HFFc6 (cell line): Measurements from ENCODE around the gene DNAJB4. TPM values are rescaled to one million over a fixed set of nuclear protein-coding genes. Genes with fewer than 3 reads are reported as not detected.
"Not testable (repeated sequence)": the region's sequence is repeated elsewhere in the genome, so short reads cannot be mapped to it uniquely, and the experiment has no call there.

Source experiments
- DNase-seq: peaks from one replicate; pipeline ENCODE4 v3.0.0-alpha.2; 2018
- H3K27ac Mint-ChIP-seq: 2 replicates; pipeline ENCODE4 v1.8.0; 2020; ENCODE audit warnings: mild to moderate bottlenecking, mixed read lengths
- H3K27me3 Mint-ChIP-seq: 2 replicates; pipeline ENCODE4 v1.8.0; 2021; ENCODE audit warnings: mild to moderate bottlenecking, moderate library complexity, mixed read lengths; ENCODE audit not compliant: insufficient read depth
- H3K36me3 Mint-ChIP-seq: 2 replicates; pipeline ENCODE4 v1.8.0; 2021; ENCODE audit warnings: low read depth, mixed read lengths
- H3K4me1 Mint-ChIP-seq: 2 replicates; pipeline ENCODE4 v1.8.0; 2020; ENCODE audit warnings: low read depth, mixed read lengths
- H3K4me3 Mint-ChIP-seq: 2 replicates; pipeline ENCODE4 v1.8.0; 2020; ENCODE audit warnings: mild to moderate bottlenecking, moderate library complexity, mixed read lengths
- H3K9me3 Mint-ChIP-seq: 2 replicates; pipeline ENCODE4 v1.8.0; 2020; ENCODE audit warnings: mild to moderate bottlenecking, mixed read lengths
- total RNA-seq, 6 experiments: library from RNA; stranded (reverse); fragmentation: NEBNext Ultra II Directional; extraction: Animal tissue kit (Norgen Biotek cat#: 25700); gene quantifications; 2 replicates in 1 of 6; 3 replicates in 5 of 6; pipeline ENCODE4 v1.2.3, GENCODE V29; 2021
- TF ChIP-seq, protein P1 (sequence below): fragments of 200-600 bp; sonication (generic); IDR thresholded peaks from 2 replicates; pipeline ENCODE4 v1.5.0; 2021; ENCODE audit warnings: antibody characterized with exemption, mild to moderate bottlenecking

Gene DNAJB4
- total RNA-seq, 6 experiments from 2014 or later: 89.6 to 245 (median 99.0) TPM

DNA sequence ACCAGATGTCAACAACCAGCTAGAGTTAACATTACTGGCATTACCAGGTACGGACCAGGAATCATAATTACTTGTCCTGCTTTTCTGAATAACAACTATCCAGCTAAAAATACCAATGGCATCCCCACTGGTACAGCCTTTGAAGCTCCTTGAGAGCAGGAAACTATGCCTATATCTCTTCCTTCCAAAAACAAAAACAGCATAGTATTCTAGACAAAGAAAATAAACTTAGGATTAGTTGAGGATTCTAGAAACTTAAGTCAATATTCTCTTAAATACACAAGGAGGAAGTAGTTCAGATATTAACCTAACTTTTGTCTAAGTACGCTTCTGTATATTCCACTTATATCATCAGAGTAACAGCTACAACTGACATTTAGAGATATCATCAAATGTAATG lies 28.8 kb upstream of the DNAJB4 start:
- 0 out of 2 replicates have a peak, but pooled peaks cover 7% of the 10 kb centered on the region for H3K9me3 Mint-ChIP-seq
- H3K4me3 Mint-ChIP-seq: no peak overlapping the region
- DNase-seq: no peak
- H3K4me1 Mint-ChIP-seq: peaks cover 54% of the 10 kb centered on the region
- TF ChIP-seq, protein P1, sequence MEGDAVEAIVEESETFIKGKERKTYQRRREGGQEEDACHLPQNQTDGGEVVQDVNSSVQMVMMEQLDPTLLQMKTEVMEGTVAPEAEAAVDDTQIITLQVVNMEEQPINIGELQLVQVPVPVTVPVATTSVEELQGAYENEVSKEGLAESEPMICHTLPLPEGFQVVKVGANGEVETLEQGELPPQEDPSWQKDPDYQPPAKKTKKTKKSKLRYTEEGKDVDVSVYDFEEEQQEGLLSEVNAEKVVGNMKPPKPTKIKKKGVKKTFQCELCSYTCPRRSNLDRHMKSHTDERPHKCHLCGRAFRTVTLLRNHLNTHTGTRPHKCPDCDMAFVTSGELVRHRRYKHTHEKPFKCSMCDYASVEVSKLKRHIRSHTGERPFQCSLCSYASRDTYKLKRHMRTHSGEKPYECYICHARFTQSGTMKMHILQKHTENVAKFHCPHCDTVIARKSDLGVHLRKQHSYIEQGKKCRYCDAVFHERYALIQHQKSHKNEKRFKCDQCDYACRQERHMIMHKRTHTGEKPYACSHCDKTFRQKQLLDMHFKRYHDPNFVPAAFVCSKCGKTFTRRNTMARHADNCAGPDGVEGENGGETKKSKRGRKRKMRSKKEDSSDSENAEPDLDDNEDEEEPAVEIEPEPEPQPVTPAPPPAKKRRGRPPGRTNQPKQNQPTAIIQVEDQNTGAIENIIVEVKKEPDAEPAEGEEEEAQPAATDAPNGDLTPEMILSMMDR: no peak
- peaks cover 32% of the 10 kb centered on the region for H3K36me3 Mint-ChIP-seq
- no peaks in the 10 kb centered on the region; the same call in 1 of the 2 replicates for H3K27me3 Mint-ChIP-seq
- peak overlapping the region; percentile 71 for H3K27ac Mint-ChIP-seq

GRCh38 chr1:77976433-77977076 lies 28.2 kb upstream of the DNAJB4 start:
- Mint-ChIP-seq H3K27ac (no peak overlapping the region; the same call in 1 of the 2 replicates), H3K4me3 (no peak overlapping the region), H3K4me1 (peaks cover 54% of the 10 kb centered on the region), H3K9me3 (0 out of 2 replicates have a peak, but pooled peaks cover 7% of the 10 kb centered on the region), H3K36me3 (peaks cover 32% of the 10 kb centered on the region), H3K27me3 (no peaks in the 10 kb centered on the region; the same call in 1 of the 2 replicates)
- TF ChIP-seq, protein P1: no peak
- DNase-seq: no peak

GRCh38 chr1:77977989-77978292 lies 26.8 kb upstream of the DNAJB4 start:
- H3K4me3 Mint-ChIP-seq: no peak overlapping the region
- H3K9me3 Mint-ChIP-seq: 0 out of 2 replicates have a peak, but pooled peaks cover 7% of the 10 kb centered on the region
- peaks cover 27% of the 10 kb centered on the region for H3K36me3 Mint-ChIP-seq
- TF ChIP-seq, protein P1: no peak
- no peak for DNase-seq
- no peak overlapping the region for H3K27ac Mint-ChIP-seq
- peaks cover 52% of the 10 kb centered on the region for H3K4me1 Mint-ChIP-seq
- no peaks in the 10 kb centered on the region; the same call in 1 of the 2 replicates for H3K27me3 Mint-ChIP-seq

GRCh38 chr1:77978293-77978968 lies 26.3 kb upstream of the DNAJB4 start:
- peaks cover 49% of the 10 kb centered on the region for H3K4me1 Mint-ChIP-seq
- 0 out of 2 replicates have a peak, but pooled peaks cover 7% of the 10 kb centered on the region for H3K9me3 Mint-ChIP-seq
- TF ChIP-seq, protein P1: no peak
- no peak overlapping the region for H3K27ac Mint-ChIP-seq
- no peaks in the 10 kb centered on the region; the same call in 1 of the 2 replicates for H3K27me3 Mint-ChIP-seq
- H3K4me3 Mint-ChIP-seq: no peak overlapping the region
- peaks cover 25% of the 10 kb centered on the region for H3K36me3 Mint-ChIP-seq
- peak; percentile 95 for DNase-seq

DNA sequence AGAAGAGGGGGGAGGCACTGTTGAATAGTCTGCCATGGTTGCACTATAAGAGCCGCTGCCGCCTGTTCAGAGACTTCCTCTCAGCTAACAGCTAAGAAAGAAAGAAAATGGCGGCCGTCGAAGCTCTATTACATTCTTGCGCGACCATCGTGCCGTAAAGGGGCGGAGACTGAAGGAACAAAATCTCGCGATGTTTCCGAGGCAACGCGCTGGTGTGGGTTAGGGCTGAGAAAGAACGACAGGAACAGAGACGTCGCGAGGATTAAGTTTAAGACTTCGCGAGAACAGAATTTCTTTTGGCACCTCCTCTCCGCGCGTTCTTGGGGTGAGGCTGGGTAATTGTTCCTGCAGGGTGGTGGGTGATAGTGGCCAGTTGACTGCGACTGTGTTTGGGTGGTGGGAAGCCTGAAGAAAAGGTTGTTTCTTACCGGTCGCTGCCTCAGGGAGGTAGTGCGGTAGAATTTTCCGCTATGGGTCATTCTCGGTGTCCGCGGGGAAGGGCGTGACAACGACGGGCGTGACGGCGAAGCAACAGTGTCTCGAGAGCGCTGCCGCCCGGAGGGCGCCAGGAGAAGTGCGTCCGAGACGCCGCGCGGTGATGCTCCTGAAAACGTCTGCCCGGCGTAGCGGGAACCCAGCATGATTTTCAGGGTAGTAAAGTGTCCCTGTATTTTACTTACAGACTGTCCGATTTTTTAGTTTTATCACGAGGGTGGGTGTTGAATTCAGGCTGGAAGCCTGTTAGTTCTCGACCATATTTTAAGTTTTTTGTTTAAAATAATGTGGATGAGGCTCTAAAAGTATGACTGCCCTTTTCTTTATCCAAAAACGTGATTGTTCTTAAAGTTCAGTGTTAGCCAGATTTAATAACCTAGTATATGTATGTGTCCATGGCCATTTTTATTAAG lies 25.5 kb upstream of the DNAJB4 start, which contains the start of gene FUBP1:
FUBP1 (minus strand) TSS at position 104 of the 908 bp plus-strand sequence; CDS start at position 36, 68 bp downstream.
- Mint-ChIP-seq H3K4me1 (peaks cover 54% of the 10 kb centered on the region), H3K27ac (no peak within 1 kb of the TSS), H3K27me3 (no peaks in the 10 kb centered on the region; the same call in 1 of the 2 replicates), H3K4me3 (no peak within 1 kb of the TSS), H3K9me3 (0 out of 2 replicates have a peak, but pooled peaks cover 7% of the 10 kb centered on the region), H3K36me3 (peaks cover 22% of the 10 kb centered on the region)
- peak; percentile 99 for DNase-seq
- TF ChIP-seq, protein P1: peak; percentile 78

DNA sequence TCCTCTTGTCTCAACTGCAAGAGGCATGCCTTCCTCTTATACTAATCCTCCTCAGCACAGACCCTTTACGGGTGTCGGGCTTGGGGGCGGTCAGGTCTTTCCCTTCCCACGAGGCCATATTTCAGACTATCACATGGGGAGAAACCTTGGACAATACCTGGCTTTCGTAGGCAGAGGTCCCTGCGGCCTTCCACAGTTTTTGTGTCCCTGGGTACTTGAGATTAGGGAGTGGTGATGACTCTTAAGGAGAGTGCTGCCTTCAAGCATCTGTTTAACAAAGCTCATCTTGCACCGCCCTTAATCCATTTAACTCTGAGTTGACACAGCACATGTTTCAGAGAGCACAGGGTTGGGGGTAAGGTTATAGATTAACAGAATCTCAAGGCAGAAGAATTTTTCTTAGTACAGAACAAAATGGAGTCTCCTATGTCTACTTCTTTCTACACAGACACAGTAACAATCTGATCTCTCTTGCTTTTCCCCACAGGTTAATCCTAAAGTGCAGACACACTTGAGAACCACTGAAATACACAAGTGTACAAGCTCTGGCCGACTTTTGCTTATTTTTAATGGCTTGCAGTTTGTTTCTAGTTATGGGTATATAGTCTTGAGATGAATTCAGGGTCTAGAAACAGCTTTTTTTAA lies 21.3 kb upstream of the DNAJB4 start:
- H3K4me3 Mint-ChIP-seq, H3K9me3 Mint-ChIP-seq, H3K27me3 Mint-ChIP-seq, H3K27ac Mint-ChIP-seq, DNase-seq: not testable (repeated sequence)
- Mint-ChIP-seq H3K36me3 (peaks cover 14% of the 10 kb centered on the region), H3K4me1 (peaks cover 69% of the 10 kb centered on the region)
